ENCODE measurements around the gene RHBDD2.
"Not testable (repeated sequence)": the region's sequence is repeated elsewhere in the genome, so short reads cannot be mapped to it uniquely, and the experiment has no call there.

RHBDD2 gene

GRCh38 chr7:75856536-75856935, 22.3 kb upstream of the RHBDD2 start:
- no peak overlapping the region for H3K27ac ChIP-seq
- TF ChIP-seq CTCF (conservative IDR thresholded peaks at IDR 0.05), result no peak
- TF ChIP-seq ZFX (IDR thresholded peaks at IDR 0.05), result no peak

GRCh38 chr7:75858410-75858809, 20.4 kb upstream of the RHBDD2 start:
- TF ChIP-seq ZFX (IDR thresholded peaks at IDR 0.05), result no peak
- TF ChIP-seq CTCF (conservative IDR thresholded peaks at IDR 0.05), result no peak
- H3K27ac ChIP-seq, result no peak overlapping the region

- TF ChIP-seq ZFX (IDR thresholded peaks at IDR 0.05) (no peak), CTCF (conservative IDR thresholded peaks at IDR 0.05) (no peak)
- no peak overlapping the region for H3K27ac ChIP-seq
Observed at GRCh38 chr7:75861636-75862035, 17.2 kb upstream of the RHBDD2 start.

- H3K27ac ChIP-seq, result not testable (repeated sequence)
Observed at GRCh38 chr7:75864251-75864650, 14.6 kb upstream of the RHBDD2 start.

- TF ChIP-seq CTCF (conservative IDR thresholded peaks at IDR 0.05), result no peak
- no peak for TF ChIP-seq ZFX (IDR thresholded peaks at IDR 0.05)
- no peak overlapping the region for H3K27ac ChIP-seq
Observed at GRCh38 chr7:75866114-75866488, 12.7 kb upstream of the RHBDD2 start.

GRCh38 chr7:75866489-75867389, 12.1 kb upstream of the RHBDD2 start:
- no peak overlapping the region for H3K27ac ChIP-seq
- TF ChIP-seq ZFX (IDR thresholded peaks at IDR 0.05) (no peak), CTCF (conservative IDR thresholded peaks at IDR 0.05) (peak; percentile 98)

- no peak overlapping the region for H3K27ac ChIP-seq
- TF ChIP-seq CTCF (conservative IDR thresholded peaks at IDR 0.05) (no peak), ZFX (IDR thresholded peaks at IDR 0.05) (no peak)
Observed at GRCh38 chr7:75867390-75867717, 11.5 kb upstream of the RHBDD2 start.

GRCh38 chr7:75868153-75868552, 10.7 kb upstream of the RHBDD2 start:
- TF ChIP-seq CTCF (conservative IDR thresholded peaks at IDR 0.05) (no peak), ZFX (IDR thresholded peaks at IDR 0.05) (no peak)
- no peak overlapping the region for H3K27ac ChIP-seq

All from C4-2B (cell line).